Measurements from ENCODE around the gene EXOC3. TPM values are rescaled to one million over a fixed set of nuclear protein-coding genes. Genes with fewer than 3 reads are reported as not detected.

The EXOC3 gene
- total and polyA plus RNA-seq, 2 of the 4 experiments (the other 2 are of a cell fraction) = 35.1 to 47.5 TPM

DNA sequence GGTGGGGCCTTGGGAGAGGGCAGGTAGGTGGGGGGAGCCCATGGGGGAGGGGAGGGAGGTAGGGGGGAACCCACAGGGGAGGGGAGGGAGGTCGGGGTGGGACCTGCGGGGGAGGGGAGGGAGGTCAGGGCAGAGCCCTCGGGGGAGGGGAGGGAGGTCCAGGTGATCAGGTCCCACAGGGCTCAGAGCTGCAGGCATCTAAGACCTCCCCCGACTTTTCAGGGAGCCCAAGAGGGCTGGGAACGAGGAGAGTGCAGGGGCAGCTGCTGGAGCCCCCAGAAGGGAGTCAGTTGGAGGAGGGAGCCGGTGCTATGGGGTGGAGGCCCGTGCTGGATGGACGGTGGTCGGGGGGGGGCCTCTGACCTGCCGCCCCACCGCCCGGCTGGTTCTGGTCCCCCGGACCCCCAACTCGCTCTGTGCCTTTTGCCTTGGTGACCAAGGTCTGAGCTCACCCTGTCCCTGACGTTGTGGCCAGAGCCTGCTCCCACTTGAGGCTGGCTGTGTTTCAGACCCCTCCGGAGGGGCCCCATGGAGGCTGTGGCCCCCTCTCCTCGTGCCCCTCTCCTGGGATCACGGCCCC is 49.4 kb downstream of the EXOC3 start:
- H3K27ac ChIP-seq (ENCODE audit: insufficient read depth, low read length) = no peak overlapping the region
- no peak overlapping the region for H2AK5ac ChIP-seq (ENCODE audit: low read depth, low read length)
- TF ChIP-seq MAFK (IDR thresholded peaks at IDR 0.05; ENCODE audit: low read depth, low read length) = no peak
- TF ChIP-seq CHD1 (IDR thresholded peaks at IDR 0.05; ENCODE audit: low read depth, low read length) = no peak
- TF ChIP-seq SMC3 (IDR thresholded peaks at IDR 0.05; ENCODE audit: low read depth, low read length) = no peak
- TF ChIP-seq RAD21 (IDR thresholded peaks at IDR 0.05; ENCODE audit: low read length) = no peak
- TF ChIP-seq RFX5 (IDR thresholded peaks at IDR 0.05; ENCODE audit: low read depth, low read length) = no peak
- TF ChIP-seq, protein P1, sequence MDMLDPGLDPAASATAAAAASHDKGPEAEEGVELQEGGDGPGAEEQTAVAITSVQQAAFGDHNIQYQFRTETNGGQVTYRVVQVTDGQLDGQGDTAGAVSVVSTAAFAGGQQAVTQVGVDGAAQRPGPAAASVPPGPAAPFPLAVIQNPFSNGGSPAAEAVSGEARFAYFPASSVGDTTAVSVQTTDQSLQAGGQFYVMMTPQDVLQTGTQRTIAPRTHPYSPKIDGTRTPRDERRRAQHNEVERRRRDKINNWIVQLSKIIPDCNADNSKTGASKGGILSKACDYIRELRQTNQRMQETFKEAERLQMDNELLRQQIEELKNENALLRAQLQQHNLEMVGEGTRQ (IDR thresholded peaks at IDR 0.05; ENCODE audit: low read depth, low read length) = no peak
- TF ChIP-seq MXI1 (IDR thresholded peaks at IDR 0.05; ENCODE audit: borderline replicate concordance, low read depth, low read length) = no peak
- no peak for TF ChIP-seq NFE2L2 (IDR thresholded peaks at IDR 0.05; ENCODE audit: low read depth, low read length)
- TF ChIP-seq BHLHE40 (IDR thresholded peaks at IDR 0.05; ENCODE audit: low read depth, low read length) = no peak
- TF ChIP-seq FOS (IDR thresholded peaks at IDR 0.05; ENCODE audit: low read depth, low read length) = no peak
- no peak for TF ChIP-seq POLR2A (IDR thresholded peaks at IDR 0.05; ENCODE audit: low read depth, low read length)
- no peak for TF ChIP-seq CEBPB (IDR thresholded peaks at IDR 0.05; ENCODE audit: low read depth, low read length)
- TF ChIP-seq, protein P2, sequence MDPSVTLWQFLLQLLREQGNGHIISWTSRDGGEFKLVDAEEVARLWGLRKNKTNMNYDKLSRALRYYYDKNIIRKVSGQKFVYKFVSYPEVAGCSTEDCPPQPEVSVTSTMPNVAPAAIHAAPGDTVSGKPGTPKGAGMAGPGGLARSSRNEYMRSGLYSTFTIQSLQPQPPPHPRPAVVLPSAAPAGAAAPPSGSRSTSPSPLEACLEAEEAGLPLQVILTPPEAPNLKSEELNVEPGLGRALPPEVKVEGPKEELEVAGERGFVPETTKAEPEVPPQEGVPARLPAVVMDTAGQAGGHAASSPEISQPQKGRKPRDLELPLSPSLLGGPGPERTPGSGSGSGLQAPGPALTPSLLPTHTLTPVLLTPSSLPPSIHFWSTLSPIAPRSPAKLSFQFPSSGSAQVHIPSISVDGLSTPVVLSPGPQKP (IDR thresholded peaks at IDR 0.05; ENCODE audit: borderline replicate concordance, low read depth, low read length) = no peak
- TF ChIP-seq CTCF (conservative IDR thresholded peaks at IDR 0.05; ENCODE audit: low read depth, low read length) = no peak
- TF ChIP-seq RCOR1 (IDR thresholded peaks at IDR 0.05; ENCODE audit: insufficient replicate concordance, low read length) = no peak
- TF ChIP-seq MAZ (IDR thresholded peaks at IDR 0.05; ENCODE audit: borderline replicate concordance, low read depth, low read length) = no peak
- H3K9me1 ChIP-seq (ENCODE audit: insufficient read depth, low read length) = no peaks in the 10 kb centered on the region
- no peak overlapping the region for H3K4me3 ChIP-seq (ENCODE audit: insufficient read depth, low read depth, low read length)
- no peaks in the 10 kb centered on the region for H3K79me1 ChIP-seq (ENCODE audit: low read depth in 1 of 2, low read length in 2 of 2)
- ATAC-seq (ENCODE audit: low read depth) = no peak
- BruUV-seq (replicated peaks) = no TSS peak
- H2BK20ac ChIP-seq (ENCODE audit: low read depth, low read length) = no peak overlapping the region
- no peak overlapping the region for H4K5ac ChIP-seq (ENCODE audit: low read depth, low read length)
- in situ Hi-C loops (cut with MboI; ENCODE audit: low sequenced_read_pairs) (no loop called here), dilution Hi-C loops (cut with HindIII; ENCODE audit: low sequenced_read_pairs, unreplicated experiment) (no loop called here), intact Hi-C loops (cut with micrococcal nuclease) (no loop called here)
- CTCF ChIA-PET = interaction anchor here (1.0 kb wide), 1 partner anchor 14 kb away, joined by 3 read pairs; no protein-coding TSS in a partner anchor
- no peaks in the 10 kb centered on the region for H3K36me3 ChIP-seq (ENCODE audit: control insufficient read depth, insufficient read depth, low read length)
- no peak overlapping the region for H3K4me2 ChIP-seq (ENCODE audit: low read depth, low read length)
- no peak overlapping the region for H3K18ac ChIP-seq (ENCODE audit: low read depth, low read length)
- H4K20me1 ChIP-seq (ENCODE audit: insufficient read depth, low read length) = no peaks in the 10 kb centered on the region
- H3K4me1 ChIP-seq (ENCODE audit: control insufficient read depth, insufficient read depth, low read length) = no peaks in the 10 kb centered on the region
- no peak overlapping the region for H2BK15ac ChIP-seq (ENCODE audit: low read depth, low read length)
- no peak overlapping the region for H2AFZ ChIP-seq (replicated peaks; ENCODE audit: low read length, poor library complexity)
- POLR2A ChIA-PET (ENCODE audit: unreplicated experiment) = no interaction called here
- H3K56ac ChIP-seq (ENCODE audit: extremely low read depth, insufficient read depth, low read length) = no peak overlapping the region
- whole genome bisulfite sequencing, 2 experiments (ENCODE audit: extremely low coverage in 2 of 2, insufficient read length in 1 of 2) = 40% methylated on average over 1 of the region's 18 CpGs; no CpG with 5 or more reads in 1 of the 2 experiments
- H3K23ac ChIP-seq (ENCODE audit: low read depth, low read length) = no peak overlapping the region
- no peak overlapping the region for H2BK5ac ChIP-seq (ENCODE audit: low read depth, low read length, poor library complexity, severe bottlenecking)
- no peak overlapping the region for H4K8ac ChIP-seq (ENCODE audit: low read depth in 2 of 2, low read length in 2 of 2)
- H3K9ac ChIP-seq (ENCODE audit: low read depth, low read length) = no peak overlapping the region
- no peak overlapping the region for H2AK9ac ChIP-seq (replicated peaks; ENCODE audit: low read depth, low read length, poor library complexity)
- H3K9me3 ChIP-seq (ENCODE audit: control insufficient read depth, insufficient read depth, low read length) = no peaks in the 10 kb centered on the region
- no peak overlapping the region for H2BK120ac ChIP-seq (ENCODE audit: low read depth, low read length)
- H3K14ac ChIP-seq (replicated peaks; ENCODE audit: low read depth, low read length) = no peak overlapping the region
- no peak overlapping the region for H3K4ac ChIP-seq (ENCODE audit: low read depth, low read length)
- DNase-seq = no peak
- H3K27me3 ChIP-seq (ENCODE audit: control insufficient read depth, insufficient read depth, low read length) = peaks cover 35% of the 10 kb centered on the region
- H4K91ac ChIP-seq (ENCODE audit: insufficient read depth, low read depth, low read length) = no peak overlapping the region
